ENCODE results near the gene DAB1.

DAB1 gene

DNA sequence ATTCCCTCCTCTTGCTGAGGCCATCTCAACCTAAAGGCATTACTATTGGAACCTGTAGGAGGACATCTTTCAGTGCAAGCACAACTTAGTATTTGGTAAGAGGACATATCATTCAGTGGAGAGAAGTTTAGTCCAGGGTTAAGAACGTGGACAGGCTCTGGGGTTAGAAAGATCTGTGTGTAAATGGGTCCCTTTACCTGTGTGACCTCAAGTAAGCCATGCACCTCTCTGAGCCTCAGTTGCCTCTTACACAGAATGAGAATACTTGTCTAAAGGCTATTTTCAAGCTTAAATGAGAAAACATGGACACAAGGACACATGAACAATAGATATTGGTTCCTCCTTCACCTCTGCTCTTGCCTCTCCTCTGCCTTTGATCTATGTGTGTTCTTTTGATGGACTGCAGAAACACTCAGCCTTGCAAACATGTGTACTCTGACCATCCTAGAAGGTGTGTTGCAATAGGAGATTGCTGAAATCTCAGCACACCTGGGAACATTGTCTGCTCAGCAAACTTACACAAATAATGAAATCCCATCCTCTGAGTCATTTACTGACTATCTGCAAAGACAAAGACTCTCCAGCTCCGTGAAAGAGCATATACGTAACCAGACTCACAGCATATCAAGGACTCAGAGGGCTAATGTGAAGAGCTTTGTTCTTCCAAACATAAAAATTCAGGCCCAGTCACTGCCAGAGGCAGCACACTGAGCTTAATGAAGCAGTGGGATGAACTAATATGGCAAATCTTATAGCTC is 143.8 kb downstream of the DAB1 start:
- no peak for DNase-seq (ENCODE audit: extremely low read depth in 1 of 2, low read depth in 1 of 2)

DNA sequence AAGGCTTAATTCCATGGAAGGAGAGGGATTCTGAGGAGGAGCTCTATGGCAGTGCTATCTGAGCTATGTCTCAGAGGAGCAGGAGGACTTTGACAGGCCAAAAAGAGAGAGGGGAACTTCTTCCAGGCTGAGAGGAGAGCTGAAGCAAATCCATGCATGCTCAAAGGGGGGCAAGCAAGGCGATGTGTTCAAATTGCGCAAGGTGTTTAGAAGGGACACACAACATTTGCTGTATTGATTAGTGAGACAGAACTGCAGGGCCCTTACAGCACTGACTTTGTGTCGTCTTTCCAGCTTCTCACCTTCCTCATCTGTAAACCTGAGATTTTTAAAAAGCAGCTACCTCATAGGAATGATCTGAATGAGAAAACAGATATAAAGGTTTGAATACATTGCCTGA is 145.3 kb downstream of the DAB1 start:
- no peak for DNase-seq (ENCODE audit: extremely low read depth in 1 of 2, low read depth in 1 of 2)

DNA sequence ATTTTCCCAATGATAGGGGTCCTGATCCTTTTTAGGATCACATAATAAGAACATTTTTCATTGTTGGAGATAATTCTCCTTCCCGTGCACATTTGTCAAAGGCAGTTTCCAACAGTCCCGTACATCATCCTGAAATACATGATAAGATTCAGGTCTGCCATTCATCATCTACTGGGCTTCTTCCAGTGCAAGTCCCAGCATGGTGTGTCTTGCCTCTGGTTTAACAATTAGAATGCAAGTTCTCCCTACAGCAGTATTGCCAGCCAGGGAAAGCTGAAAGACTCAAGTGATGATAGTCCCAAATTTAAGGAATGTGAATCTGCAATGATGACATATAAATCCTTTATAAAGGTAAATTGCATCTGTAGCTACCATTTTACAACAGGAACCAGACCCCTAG is 146.2 kb downstream of the DAB1 start:
- DNase-seq (ENCODE audit: extremely low read depth in 1 of 2, low read depth in 1 of 2), result no peak

DNA sequence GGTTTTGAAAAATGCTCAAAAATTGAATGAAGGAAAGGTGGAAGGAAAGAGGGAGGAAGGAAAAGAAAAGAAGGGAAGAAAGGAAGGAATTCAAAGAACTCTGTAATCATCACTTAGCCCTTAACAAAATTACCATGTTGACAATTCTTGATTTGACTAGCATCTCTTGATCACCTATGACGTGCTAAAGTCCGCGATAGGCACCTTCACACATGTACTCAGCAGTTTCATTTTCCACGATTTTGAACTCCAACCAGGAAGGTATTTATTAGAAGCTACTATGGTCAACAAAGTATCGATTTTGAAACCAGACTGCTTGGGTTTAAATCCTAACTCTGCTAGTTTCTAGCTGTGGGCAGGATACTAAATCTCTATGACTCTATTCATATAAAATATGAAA is 146.9 kb downstream of the DAB1 start:
- no peak for DNase-seq (ENCODE audit: extremely low read depth in 1 of 2, low read depth in 1 of 2)

DNA sequence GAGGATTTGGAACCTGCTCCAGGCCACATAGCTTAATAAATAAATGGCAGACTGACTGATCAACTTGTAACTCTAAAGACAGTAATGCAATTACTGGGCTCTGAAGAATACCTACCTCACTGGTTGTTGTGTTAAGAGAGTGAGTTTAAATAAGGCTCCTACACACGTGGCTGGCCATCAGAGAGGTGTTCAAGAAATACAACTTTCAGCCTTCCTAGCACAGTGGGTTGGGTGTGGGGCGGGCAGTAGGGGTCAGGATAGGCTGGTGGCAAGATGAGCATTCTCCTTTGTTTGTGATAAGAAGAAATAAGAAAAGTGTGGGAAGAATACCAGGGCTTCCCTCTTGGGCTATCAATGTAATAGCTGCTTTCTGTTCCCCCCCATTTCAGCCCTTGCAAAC is 151.3 kb downstream of the DAB1 start:
- no peak for DNase-seq (ENCODE audit: extremely low read depth in 1 of 2, low read depth in 1 of 2)

DNA sequence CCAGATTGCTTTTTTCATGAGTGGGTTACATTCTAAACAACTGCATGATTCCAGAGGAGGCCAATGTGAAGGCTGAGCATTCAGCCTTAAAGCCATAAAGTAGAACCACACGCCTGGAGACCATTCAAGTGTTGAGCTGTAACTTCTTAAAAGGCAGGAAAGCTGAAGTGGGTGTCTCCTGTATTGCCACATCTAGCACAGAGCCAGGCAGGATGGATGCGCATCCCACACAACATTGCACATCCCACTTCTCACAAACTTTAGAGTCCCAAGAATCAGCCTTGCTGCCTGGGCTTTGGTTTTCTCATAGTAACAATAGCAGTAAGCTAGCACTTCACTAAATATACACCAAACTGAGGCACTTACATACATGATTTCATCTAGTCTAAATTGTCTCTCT is 151.7 kb downstream of the DAB1 start:
- no peak for DNase-seq (ENCODE audit: extremely low read depth in 1 of 2, low read depth in 1 of 2)

DNA sequence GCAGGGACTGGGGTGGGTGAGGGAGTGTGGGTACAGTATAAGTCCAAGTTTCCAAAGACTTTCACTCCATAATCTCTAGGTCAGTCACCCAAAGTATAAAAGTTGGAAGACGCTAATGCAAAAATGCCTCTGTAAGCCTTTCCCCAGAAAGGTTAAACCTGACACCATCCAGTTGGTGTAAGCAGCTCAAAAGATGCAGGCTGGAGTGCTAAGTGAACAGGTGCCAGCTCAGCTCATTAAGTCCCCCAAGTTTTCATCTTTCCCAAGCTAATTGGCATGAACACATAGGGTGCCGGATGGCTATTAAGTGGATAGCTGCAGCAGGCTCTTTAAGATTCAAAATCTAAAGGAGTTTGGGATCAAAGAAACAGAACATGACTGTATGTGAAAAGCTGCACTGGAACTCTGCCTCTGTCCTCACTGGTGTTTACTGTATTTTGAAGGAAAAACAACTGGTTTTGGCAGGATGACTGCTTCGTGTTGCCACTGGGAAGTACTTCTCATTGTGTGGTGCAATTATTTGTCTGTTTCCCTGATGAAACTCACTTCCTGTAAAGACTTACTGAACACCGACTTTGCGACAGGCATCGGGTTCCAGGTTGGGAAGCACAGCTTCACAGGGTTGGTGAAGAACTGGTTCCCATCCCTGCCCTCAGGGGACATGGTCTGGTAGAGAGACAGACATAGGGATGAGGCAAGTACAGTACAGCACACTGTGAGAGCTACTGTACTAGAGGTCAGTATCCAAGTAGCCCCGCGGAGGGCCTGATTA is 152.7 kb downstream of the DAB1 start:
- DNase-seq (ENCODE audit: extremely low read depth in 1 of 2, low read depth in 1 of 2), result no peak

DNA sequence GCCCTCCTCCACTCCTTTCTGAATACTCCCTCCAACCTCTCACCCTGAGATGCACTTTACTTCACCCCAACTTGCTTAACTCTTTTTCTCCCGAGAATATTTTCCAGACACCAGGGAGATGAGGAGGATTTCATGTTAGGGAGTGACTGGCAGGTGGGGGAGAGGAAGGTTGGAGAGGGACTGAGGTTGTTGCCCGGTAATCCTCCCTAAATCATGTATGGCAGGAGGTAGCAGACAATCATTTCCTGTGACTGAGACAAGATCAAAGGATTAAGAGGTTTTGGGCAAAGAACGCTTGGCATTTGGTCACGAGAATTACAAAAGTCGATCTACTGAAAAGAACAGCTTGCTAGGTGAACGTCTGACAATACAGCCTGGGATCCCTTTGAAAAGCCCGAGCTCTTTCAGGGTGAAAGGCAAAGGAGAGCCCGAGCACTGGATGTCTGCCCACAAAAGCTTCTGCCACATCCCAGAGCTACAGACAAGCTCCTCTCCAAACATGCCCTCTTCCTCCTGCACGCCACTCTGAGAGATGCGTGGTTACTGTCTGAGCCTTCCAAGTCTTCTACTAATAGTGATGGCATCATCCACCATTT is 154.1 kb downstream of the DAB1 start:
- no peak for DNase-seq (ENCODE audit: extremely low read depth in 1 of 2, low read depth in 1 of 2)

DNA sequence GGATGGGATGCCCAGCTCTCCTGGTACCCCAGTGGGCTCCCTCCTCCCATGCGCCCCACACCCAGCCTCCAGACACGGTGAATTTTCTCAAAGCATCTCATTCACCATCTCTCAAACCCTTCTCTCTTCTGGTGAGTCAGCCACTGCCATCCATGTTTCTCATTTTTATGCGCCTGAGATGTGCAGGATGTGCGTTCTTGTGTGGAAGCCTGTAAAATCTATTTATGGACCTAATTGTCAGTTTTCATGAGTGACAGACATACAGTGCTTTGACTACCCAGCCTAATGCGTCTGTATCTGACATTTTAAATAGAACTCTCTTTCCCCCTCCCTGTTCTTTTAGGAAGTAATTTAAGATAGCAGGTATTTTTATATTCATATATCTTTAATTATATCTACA is 158.8 kb downstream of the DAB1 start:
- no peak for DNase-seq (ENCODE audit: extremely low read depth in 1 of 2, low read depth in 1 of 2)

DNA sequence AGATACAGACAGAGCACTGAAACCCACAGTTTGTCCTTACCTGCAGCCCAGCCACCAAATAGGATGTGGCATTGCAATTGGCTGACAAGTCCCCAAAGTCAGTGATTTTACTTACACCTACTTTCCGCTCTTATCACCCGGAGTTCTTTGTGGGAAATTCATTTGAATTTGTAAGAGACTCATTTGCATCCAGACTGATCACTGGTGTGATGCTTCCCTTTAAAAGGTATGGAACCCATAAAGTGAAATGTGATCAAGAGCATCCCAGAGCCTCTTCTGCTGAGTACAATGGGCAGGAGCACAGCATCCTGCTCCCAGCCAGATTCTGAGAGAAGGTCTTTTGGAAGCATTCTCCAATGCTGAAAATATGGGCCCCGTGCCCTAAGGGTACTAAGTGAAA is 161.4 kb downstream of the DAB1 start:
- DNase-seq (ENCODE audit: extremely low read depth in 1 of 2, low read depth in 1 of 2), result no peak

DNA sequence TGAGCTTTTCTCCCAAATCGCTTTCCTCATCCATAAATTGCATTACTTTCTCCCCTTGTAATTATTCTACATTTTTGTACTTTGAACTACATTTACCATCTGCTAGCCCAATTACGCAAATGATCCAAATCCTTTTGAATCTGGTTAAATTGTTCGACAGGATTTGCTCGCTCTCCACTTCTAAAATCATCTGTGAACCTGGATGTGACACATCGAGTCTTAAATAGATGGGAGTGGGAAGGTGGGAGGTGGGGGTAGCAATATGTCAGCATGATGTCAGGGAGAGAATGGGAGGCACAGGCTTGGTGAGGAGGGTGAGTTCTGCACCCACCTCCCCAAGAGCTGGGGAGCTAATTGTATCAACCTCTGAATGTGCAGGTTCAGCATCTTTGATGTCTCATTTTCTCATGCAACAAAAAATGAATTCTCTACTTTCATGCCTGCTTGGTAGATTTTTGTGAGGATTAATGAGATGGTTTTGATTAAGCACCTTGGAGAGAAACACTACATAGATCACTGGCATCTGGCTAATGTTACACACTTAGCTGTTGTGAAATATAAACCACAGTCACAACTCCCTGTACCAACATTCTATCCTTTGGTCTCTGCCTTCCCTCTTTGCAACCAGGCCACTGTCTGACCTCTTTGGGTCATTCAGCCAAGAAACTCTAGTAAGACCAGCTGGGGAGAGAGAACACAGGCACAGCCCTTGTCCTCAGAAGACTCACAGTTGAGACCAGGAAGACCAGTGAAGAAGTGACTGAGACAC is 165.1 kb downstream of the DAB1 start:
- DNase-seq (ENCODE audit: extremely low read depth in 1 of 2, low read depth in 1 of 2), result no peak

DNA sequence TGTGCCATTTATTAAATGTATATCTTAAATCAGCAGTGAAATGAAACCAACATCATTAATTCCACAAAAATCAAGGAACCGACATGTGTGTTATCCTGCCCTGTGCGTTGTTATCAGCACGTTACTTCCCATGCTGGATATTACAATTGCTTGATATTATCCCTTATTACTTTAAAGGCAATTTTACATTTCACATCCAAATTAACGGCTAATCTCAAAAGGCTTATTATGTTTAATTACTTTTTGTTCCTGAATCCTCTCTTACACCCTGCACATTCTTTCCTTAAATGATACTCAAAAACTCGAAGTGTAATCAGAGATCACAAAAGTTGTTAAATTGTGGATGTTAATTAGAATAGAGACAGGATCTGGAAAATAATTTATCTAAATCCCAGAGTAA is 167.9 kb downstream of the DAB1 start:
- no peak for DNase-seq (ENCODE audit: extremely low read depth in 1 of 2, low read depth in 1 of 2)

DNA sequence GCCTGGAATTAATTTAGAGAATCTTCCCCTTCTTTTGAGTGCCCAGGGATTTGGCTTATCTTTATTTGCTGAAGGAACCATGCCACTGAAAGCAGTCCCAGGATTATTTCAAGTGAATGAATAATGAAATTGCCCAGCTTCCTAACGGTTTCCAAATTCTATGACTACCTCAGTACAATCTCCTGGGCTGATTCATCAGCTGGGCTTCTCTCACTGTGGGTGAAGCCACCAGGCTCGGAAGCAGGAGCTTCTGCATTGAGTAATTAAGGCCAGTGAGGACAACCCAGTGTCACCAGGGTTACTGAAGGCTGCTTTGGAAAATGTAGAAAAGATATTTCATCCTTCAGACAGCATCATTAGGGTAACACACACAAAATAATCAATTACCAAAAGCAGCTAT is 169.8 kb downstream of the DAB1 start:
- no peak for DNase-seq (ENCODE audit: extremely low read depth in 1 of 2, low read depth in 1 of 2)

DNA sequence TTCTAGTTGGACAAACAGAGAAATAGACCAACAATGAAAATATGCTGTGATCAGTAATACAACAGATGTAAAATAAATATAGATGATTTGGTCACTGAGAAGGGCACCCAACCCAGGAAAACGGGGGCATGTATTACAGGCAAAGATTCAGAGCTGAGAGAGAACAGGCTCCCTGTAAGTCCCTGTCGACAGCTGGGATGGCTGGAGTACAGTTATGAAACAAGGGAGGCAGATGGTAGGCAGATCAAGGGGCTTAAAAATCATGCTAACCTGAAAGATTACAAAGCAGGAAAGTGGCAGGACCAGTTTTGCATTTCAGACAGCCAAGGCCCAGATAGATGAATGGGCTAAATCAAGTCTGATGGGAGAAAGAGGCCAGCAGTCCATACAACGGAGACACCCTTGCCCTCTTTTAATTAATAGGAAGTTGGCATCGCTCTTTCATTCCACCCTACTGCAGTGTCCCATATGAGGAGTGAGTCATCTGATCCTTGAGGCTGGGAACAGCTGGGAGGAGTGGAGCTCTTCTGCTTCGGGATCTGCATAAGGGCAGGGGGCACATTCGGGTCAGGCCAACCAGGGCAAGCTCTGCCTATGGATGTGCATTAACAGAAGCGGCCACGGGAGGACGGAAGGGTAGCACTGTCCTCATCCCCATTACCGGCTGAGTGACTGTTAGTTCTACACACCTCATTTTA is 171.1 kb downstream of the DAB1 start:
- DNase-seq (ENCODE audit: extremely low read depth in 1 of 2, low read depth in 1 of 2), result no peak

DNA sequence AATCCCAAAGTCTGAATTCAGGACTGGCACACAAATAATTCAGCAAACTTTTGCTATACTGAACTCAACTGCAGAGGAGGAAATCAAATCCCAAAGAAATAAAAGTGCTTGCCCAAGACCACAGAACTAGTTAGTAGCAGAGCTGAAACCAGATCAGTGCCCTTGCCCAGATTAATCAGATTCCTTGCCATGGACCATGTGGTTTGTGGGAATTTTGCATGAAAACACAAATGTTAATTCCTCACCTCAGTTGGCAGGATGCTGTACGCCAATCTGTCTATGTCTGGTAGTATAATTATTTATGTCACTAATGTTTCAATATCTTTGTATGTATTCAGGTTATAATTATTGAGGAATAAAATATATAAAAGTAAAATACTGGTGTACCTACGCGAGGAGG is 173.8 kb downstream of the DAB1 start:
- no peak for DNase-seq (ENCODE audit: extremely low read depth in 1 of 2, low read depth in 1 of 2)

DNA sequence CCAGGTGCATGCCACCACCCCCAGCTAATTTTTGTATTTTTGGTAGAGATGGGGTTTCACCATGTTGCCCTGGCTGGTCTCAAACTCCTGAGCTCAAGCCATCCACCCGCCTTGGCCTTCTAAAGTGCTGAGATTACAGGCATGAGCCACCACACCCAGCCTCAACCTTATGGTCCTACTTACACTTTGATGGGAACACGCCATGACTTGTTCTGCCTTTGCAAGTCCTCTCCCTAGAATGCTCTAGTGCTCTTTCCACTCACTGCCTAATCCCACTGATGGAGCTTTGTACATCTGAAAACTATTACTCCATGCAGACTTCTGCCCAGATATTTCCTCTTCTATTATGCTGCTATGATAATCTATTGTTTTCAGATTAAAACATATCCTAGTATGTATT is 174.3 kb downstream of the DAB1 start:
- DNase-seq (ENCODE audit: extremely low read depth in 1 of 2, low read depth in 1 of 2), result no peak

DNA sequence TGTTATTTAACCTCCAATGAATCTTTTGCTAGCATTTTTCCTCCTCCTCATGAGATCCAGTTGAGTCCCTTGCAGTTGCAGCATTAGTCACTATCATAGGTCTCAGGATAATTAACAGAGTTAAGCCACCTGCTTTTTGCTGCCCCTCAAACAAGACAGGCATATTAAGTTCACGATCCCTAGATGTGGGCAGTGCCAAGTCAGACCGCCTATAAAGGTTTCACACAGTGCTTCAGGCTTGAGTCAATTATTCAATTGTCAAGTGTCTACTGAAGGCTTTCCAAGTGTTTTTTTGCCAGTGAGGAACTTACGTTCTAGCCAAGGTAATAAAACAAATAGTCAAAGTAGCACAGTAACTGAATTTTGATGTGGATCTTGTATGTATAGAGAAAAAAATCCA is 175.0 kb downstream of the DAB1 start:
- DNase-seq (ENCODE audit: extremely low read depth in 1 of 2, low read depth in 1 of 2), result no peak

DNA sequence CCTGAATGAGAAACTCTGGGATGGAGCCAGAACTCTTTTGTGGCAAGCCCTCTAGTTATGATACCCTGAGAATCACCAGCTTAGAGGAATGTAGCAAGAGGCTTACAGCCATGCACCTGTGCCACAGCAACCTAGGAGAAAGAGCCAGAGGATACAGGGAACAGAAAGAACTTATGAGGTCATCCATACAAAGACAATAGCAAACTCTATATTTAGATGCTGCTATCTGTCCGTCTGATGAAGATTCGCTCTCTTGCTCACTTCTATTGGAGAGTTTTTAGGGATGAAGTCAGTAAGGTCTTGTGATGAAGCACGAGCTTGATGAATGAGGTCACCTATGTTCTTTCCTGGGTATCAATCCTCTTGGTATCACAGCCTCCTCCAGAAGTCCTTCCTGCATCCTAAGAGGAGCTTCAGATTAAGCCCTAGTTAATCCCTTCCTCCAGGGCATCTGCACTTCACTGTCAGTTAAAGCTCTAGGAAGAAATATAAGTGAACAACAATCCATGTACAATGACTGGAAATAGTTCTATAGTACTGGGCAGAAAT is 185.6 kb downstream of the DAB1 start:
- no peak for DNase-seq (ENCODE audit: extremely low read depth in 1 of 2, low read depth in 1 of 2)

DNA sequence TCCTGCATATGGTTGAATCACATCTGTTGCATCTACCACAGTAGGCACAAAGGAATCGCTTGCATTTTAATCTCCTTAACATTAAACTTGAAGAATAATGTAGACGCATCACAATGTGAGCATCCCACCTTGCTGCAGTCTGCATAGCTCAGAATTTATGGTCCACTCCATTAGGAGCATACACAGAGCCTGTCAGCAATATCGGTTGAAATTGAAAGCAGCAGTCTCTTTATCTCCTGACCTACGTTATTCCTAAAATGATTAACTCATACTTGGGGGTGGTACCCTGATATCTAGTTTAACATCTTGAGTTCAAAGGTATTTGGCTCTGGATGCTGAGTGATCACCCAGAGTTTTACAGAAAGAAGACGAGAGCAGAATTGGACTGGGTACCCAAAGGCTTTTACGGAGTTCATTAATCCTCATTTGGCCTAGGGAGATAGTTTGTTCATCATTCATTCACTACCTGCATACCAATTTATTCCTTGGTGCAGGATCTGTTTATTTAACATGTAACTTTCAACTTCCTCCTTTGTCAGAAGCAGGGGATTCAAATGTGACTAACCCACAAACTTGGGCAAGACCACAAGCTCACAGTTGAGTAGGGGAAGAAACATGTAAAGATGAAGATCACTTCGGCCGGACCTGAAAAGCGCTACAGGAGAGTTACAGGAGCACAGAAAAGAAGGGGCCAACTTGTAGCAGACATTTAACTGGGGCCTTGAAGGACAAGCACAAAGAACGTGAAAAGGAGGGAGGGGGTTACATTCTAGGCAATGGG is 187.9 kb downstream of the DAB1 start:
- DNase-seq (ENCODE audit: extremely low read depth in 1 of 2, low read depth in 1 of 2), result no peak

DNA sequence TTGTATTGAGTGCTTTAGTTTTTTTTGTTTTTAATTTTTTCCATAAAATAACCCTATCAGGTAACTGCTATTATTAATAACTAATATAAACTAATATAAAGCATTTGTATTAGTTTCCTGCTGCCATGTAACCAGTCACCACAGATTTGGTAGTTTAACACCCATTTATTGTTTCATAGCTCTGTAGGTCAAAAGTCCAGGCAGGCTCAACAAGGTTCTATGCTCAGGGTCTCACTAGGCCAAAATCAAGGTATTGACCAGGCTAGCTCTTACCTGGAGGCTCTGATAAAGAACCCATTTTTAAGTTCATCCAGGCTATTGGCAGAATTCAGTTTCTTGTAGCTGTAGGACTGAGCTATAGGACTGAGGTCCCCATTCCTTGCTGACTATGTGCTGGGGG is 189.4 kb downstream of the DAB1 start:
- no peak for DNase-seq (ENCODE audit: extremely low read depth in 1 of 2, low read depth in 1 of 2)

Measured in stimulated activated CD8-positive, alpha-beta memory T cell treated with anti-CD3 and anti-CD28 coated beads, Interleukin-7, amount 100 ng/mL, for 48 hours (primary cell).